ENCODE data around the gene FGF14. TPM values are rescaled to one million over a fixed set of nuclear protein-coding genes. Genes with fewer than 3 reads are reported as not detected.

Gene FGF14
- total and polyA plus RNA-seq, 2 donors (not counting 3 experiments of a cell fraction or from before 2014, with no cell fraction given): not detected

DNA sequence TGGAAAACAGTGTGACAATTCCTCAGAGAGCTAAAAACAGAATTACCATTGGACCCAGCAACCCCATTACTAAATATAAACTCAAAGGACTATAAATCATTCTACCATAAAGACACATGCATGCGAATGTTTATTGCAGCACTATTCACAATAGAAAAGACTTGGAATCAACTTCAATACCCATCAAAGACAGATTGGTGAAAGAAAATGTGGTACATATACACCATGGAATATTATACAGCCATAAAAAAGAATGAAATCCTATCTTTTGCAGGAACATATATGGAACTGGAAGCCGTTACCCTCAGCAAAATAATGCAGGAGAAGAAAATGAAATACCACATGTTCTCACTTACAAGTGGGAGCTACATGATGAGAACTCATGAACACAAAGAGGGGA, 20.8 kb upstream of the FGF14 start:
- H3K4me1 ChIP-seq (ENCODE audit: control insufficient read depth, extremely low read depth, insufficient read depth, low read length): no peaks in the 10 kb centered on the region
- H4K20me1 ChIP-seq (replicated peaks; ENCODE audit: control insufficient read depth, extremely low read depth, insufficient read depth, low read length): no peaks in the 10 kb centered on the region
- no peak for DNase-seq (ENCODE audit: low read depth, low spot score)
- no peaks in the 10 kb centered on the region for H3K79me2 ChIP-seq (ENCODE audit: control insufficient read depth, insufficient read depth, low read length)
- dilution Hi-C loops (cut with MboI; ENCODE audit: extremely low pct_ligation_motif_present, low sequenced_read_pairs): no loop called here
- no peak for FAIRE-seq
- H3K36me3 ChIP-seq (ENCODE audit: control insufficient read depth in 2 of 2, extremely low read depth in 1 of 2, insufficient read depth in 2 of 2, low read length in 2 of 2): no peaks in the 10 kb centered on the region
- H2AFZ ChIP-seq (ENCODE audit: low read depth, low read length): no peak overlapping the region
- BruUV-seq (replicated peaks): no TSS peak
- CTCF ChIA-PET: no interaction called here
- no peak overlapping the region for H3K4me2 ChIP-seq (ENCODE audit: insufficient read depth, low read length)
- H3K9me3 ChIP-seq (replicated peaks; ENCODE audit: control insufficient read depth, insufficient read depth, low read length): no peaks in the 10 kb centered on the region
- POLR2A ChIA-PET: no interaction called here
- H3K4me3 ChIP-seq (replicated peaks in 1 of 3; ENCODE audit: insufficient read depth in 1 of 3, low read depth in 1 of 3, low read length in 3 of 3): no peak overlapping the region
- H3K27ac ChIP-seq (ENCODE audit: insufficient read depth, low read depth, low read length): no peak overlapping the region
- TF ChIP-seq GATA2 (IDR thresholded peaks at IDR 0.05; ENCODE audit: insufficient read depth, insufficient read length, low read depth, low read length): no peak
- TF ChIP-seq MYC (IDR thresholded peaks at IDR 0.05; ENCODE audit: low read depth, low read length): no peak
- TF ChIP-seq, protein P1, sequence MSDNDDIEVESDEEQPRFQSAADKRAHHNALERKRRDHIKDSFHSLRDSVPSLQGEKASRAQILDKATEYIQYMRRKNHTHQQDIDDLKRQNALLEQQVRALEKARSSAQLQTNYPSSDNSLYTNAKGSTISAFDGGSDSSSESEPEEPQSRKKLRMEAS (IDR thresholded peaks at IDR 0.05; ENCODE audit: insufficient read depth, insufficient read length): no peak
- no peak for TF ChIP-seq EZH2 (IDR thresholded peaks at IDR 0.05; ENCODE audit: borderline replicate concordance, low read depth, low read length, severe bottlenecking)
- no peak for TF ChIP-seq FOS (IDR thresholded peaks at IDR 0.05; ENCODE audit: borderline replicate concordance, insufficient read depth, low read length)
- no peak for TF ChIP-seq JUN (IDR thresholded peaks at IDR 0.05; ENCODE audit: borderline replicate concordance, insufficient read depth, insufficient read length, low read depth)
- no peak for TF ChIP-seq POLR2A (IDR thresholded peaks at IDR 0.05; ENCODE audit: low read depth, low read length)
- TF ChIP-seq, protein P2, sequence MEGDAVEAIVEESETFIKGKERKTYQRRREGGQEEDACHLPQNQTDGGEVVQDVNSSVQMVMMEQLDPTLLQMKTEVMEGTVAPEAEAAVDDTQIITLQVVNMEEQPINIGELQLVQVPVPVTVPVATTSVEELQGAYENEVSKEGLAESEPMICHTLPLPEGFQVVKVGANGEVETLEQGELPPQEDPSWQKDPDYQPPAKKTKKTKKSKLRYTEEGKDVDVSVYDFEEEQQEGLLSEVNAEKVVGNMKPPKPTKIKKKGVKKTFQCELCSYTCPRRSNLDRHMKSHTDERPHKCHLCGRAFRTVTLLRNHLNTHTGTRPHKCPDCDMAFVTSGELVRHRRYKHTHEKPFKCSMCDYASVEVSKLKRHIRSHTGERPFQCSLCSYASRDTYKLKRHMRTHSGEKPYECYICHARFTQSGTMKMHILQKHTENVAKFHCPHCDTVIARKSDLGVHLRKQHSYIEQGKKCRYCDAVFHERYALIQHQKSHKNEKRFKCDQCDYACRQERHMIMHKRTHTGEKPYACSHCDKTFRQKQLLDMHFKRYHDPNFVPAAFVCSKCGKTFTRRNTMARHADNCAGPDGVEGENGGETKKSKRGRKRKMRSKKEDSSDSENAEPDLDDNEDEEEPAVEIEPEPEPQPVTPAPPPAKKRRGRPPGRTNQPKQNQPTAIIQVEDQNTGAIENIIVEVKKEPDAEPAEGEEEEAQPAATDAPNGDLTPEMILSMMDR (IDR thresholded peaks at IDR 0.05; ENCODE audit: extremely low read depth in 1 of 2, insufficient read depth in 1 of 2, low read depth in 1 of 2, low read length in 2 of 2): no peak
- TF ChIP-seq POLR2AphosphoS5 (IDR thresholded peaks at IDR 0.05; ENCODE audit: insufficient read depth, low read depth, low read length): no peak
- H3K9ac ChIP-seq (replicated peaks; ENCODE audit: extremely low read depth, insufficient read depth, low read length): no peak overlapping the region
- no peaks in the 10 kb centered on the region for H3K27me3 ChIP-seq (ENCODE audit: control insufficient read depth in 2 of 2, insufficient read depth in 2 of 2, low read length in 2 of 2)
- no peaks in the 10 kb centered on the region for H3K9me1 ChIP-seq (replicated peaks; ENCODE audit: control insufficient read depth, extremely low read depth, insufficient read depth, low read length)
- intact Hi-C loops (cut with micrococcal nuclease): loop anchor here (1.0 kb wide), 1 partner anchor 14 kb away; no protein-coding TSS in a partner anchor
